Measurements from ENCODE around the gene DLG1. TPM values are rescaled to one million over a fixed set of nuclear protein-coding genes. Genes with fewer than 3 reads are reported as not detected.

Gene DLG1
- total RNA-seq, 1 experiment from 2014 or later = 90.2 TPM

GRCh38 chr3:197155046-197155445 is 143.4 kb downstream of the DLG1 start:
- Histone ChIP-seq H3K27me3 (ENCODE audit: control insufficient read depth, insufficient read depth, low read length) (no peaks in the 10 kb centered on the region), H3K27ac (ENCODE audit: low read length) (no peak overlapping the region), H3K4me1 (ENCODE audit: control insufficient read depth, insufficient read depth, low read length) (no peaks in the 10 kb centered on the region), H3K9me3 (ENCODE audit: control insufficient read depth, insufficient read depth, low read depth, low read length) (peaks cover 8% of the 10 kb centered on the region; the same call in 1 of the 2 replicates), H3K4me3 (ENCODE audit: low read depth in 2 of 2, low read length in 2 of 2) (no peak overlapping the region), H3K36me3 (ENCODE audit: control insufficient read depth, insufficient read depth, low read length) (no peaks in the 10 kb centered on the region)
- in situ Hi-C loops (cut with HindIII; ENCODE audit: low pct_unique_long_range_greater_than_20kb, low sequenced_read_pairs) (no loop called here), intact Hi-C loops (cut with micrococcal nuclease; ENCODE audit: unreplicated experiment) (no loop called here)
- ChIA-PET POLR2A (no interaction called here), CTCF (no interaction called here)
- TF ChIP-seq REST (IDR thresholded peaks at IDR 0.05; ENCODE audit: insufficient read depth in 1 of 2, low read depth in 2 of 2, low read length in 1 of 2) (no peak), POLR2AphosphoS5 (IDR thresholded peaks at IDR 0.05; ENCODE audit: low read depth, low read length) (no peak)
- BruUV-seq (replicated peaks) = no TSS peak
- DNase-seq (ENCODE audit: low read depth, low spot score) (no peak), ATAC-seq (no peak)

GRCh38 chr3:197151580-197151979 is 146.8 kb downstream of the DLG1 start:
- no peaks in the 10 kb centered on the region for H3K36me3 ChIP-seq (ENCODE audit: control insufficient read depth, insufficient read depth, low read length)
- ChIA-PET CTCF (no interaction called here), POLR2A (no interaction called here)
- H3K9me3 ChIP-seq (ENCODE audit: control insufficient read depth, insufficient read depth, low read depth, low read length) = peaks cover 3% of the 10 kb centered on the region; the same call in 1 of the 2 replicates
- intact Hi-C loops (cut with micrococcal nuclease; ENCODE audit: unreplicated experiment) = no loop called here
- no peaks in the 10 kb centered on the region for H3K27me3 ChIP-seq (ENCODE audit: control insufficient read depth, insufficient read depth, low read length)
- H3K4me1 ChIP-seq (ENCODE audit: control insufficient read depth, insufficient read depth, low read length) = no peaks in the 10 kb centered on the region
- no TSS peak for BruUV-seq (replicated peaks)
- in situ Hi-C loops (cut with HindIII; ENCODE audit: low pct_unique_long_range_greater_than_20kb, low sequenced_read_pairs) = no loop called here
- H3K4me3 ChIP-seq (ENCODE audit: low read depth in 2 of 2, low read length in 2 of 2) = no peak overlapping the region
- H3K27ac ChIP-seq (ENCODE audit: low read length) = no peak overlapping the region
- DNase-seq (ENCODE audit: low read depth, low spot score) = no peak
- TF ChIP-seq REST (IDR thresholded peaks at IDR 0.05; ENCODE audit: insufficient read depth in 1 of 2, low read depth in 2 of 2, low read length in 1 of 2) (no peak), CTCF (IDR thresholded peaks at IDR 0.05) (no peak), SIN3A (IDR thresholded peaks at IDR 0.05; ENCODE audit: borderline replicate concordance, insufficient read depth, low read depth, low read length) (no peak), POLR2AphosphoS5 (IDR thresholded peaks at IDR 0.05; ENCODE audit: low read depth, low read length) (no peak), TCF7L2 (IDR thresholded peaks at IDR 0.05; ENCODE audit: low read depth, low read length) (no peak)
- no peak for ATAC-seq
